ENCODE data around the gene CACNA2D2. TPM values are rescaled to one million over a fixed set of nuclear protein-coding genes. Genes with fewer than 3 reads are reported as not detected.

CACNA2D2 gene
- total and polyA plus RNA-seq, 2 donors (not counting 1 experiment from before 2014, with no cell fraction given) = 0.06 TPM; not detected in 1

GRCh38 chr3:50486219-50486888 lies 17.1 kb downstream of the CACNA2D2 start:
- no peak overlapping the region for H3K9ac ChIP-seq (ENCODE audit: insufficient read depth, low read length)
- no peaks in the 10 kb centered on the region for H3K79me2 ChIP-seq (ENCODE audit: control insufficient read depth, insufficient read depth, low read length)
- H3K36me3 ChIP-seq (ENCODE audit: control insufficient read depth, insufficient read depth, low read length) = no peaks in the 10 kb centered on the region
- H3K27me3 ChIP-seq (ENCODE audit: control insufficient read depth, insufficient read depth, low read length) = no peaks in the 10 kb centered on the region
- no peak overlapping the region for H3K4me3 ChIP-seq (replicated peaks in 1 of 4; ENCODE audit: control extremely low read depth in 1 of 4, insufficient read depth in 1 of 4, low read depth in 3 of 4, low read length in 4 of 4)
- no peak overlapping the region for H3K4me2 ChIP-seq (ENCODE audit: extremely low read depth, insufficient read depth, low read length)
- H3K4me1 ChIP-seq (ENCODE audit: control insufficient read depth, extremely low read depth, insufficient read depth, low read length) = no peaks in the 10 kb centered on the region
- no peak overlapping the region for H2AFZ ChIP-seq (ENCODE audit: low read length)
- no peaks in the 10 kb centered on the region for H3K9me3 ChIP-seq (ENCODE audit: control insufficient read depth, insufficient read depth, low read depth, low read length)
- peak in 1 of 2 donors; percentile 36 for DNase-seq (ENCODE audit: low read depth in 2 of 2)
- TF ChIP-seq CTCF (conservative IDR thresholded peaks at IDR 0.05 in 1 of 2, IDR thresholded peaks at IDR 0.05 in 1 of 2; ENCODE audit: low read depth in 1 of 2, low read length in 2 of 2) = no peak
- TF ChIP-seq EZH2 (IDR thresholded peaks at IDR 0.05; ENCODE audit: low read length, missing control alignments) = no peak
- H3K27ac ChIP-seq (ENCODE audit: insufficient read depth, low read length) = no peak overlapping the region
- H4K20me1 ChIP-seq (ENCODE audit: control insufficient read depth, extremely low read depth, insufficient read depth, low read length) = no peaks in the 10 kb centered on the region

GRCh38 chr3:50484722-50485121 lies 18.7 kb downstream of the CACNA2D2 start:
- H3K36me3 ChIP-seq (ENCODE audit: control insufficient read depth, insufficient read depth, low read length) = no peaks in the 10 kb centered on the region
- no peaks in the 10 kb centered on the region for H3K9me3 ChIP-seq (ENCODE audit: control insufficient read depth, insufficient read depth, low read depth, low read length)
- H3K27ac ChIP-seq (ENCODE audit: insufficient read depth, low read length) = no peak overlapping the region
- H4K20me1 ChIP-seq (ENCODE audit: control insufficient read depth, extremely low read depth, insufficient read depth, low read length) = no peaks in the 10 kb centered on the region
- DNase-seq (ENCODE audit: low read depth in 2 of 2) = no peak
- H3K4me3 ChIP-seq (replicated peaks in 1 of 4; ENCODE audit: control extremely low read depth in 1 of 4, insufficient read depth in 1 of 4, low read depth in 3 of 4, low read length in 4 of 4) = no peak overlapping the region
- TF ChIP-seq CTCF (conservative IDR thresholded peaks at IDR 0.05 in 1 of 2, IDR thresholded peaks at IDR 0.05 in 1 of 2; ENCODE audit: low read depth in 1 of 2, low read length in 2 of 2) (no peak), EZH2 (IDR thresholded peaks at IDR 0.05; ENCODE audit: low read length, missing control alignments) (no peak)
- H3K79me2 ChIP-seq (ENCODE audit: control insufficient read depth, insufficient read depth, low read length) = no peaks in the 10 kb centered on the region
- H3K4me2 ChIP-seq (ENCODE audit: extremely low read depth, insufficient read depth, low read length) = no peak overlapping the region
- H2AFZ ChIP-seq (ENCODE audit: low read length) = no peak overlapping the region
- H3K4me1 ChIP-seq (ENCODE audit: control insufficient read depth, extremely low read depth, insufficient read depth, low read length) = no peaks in the 10 kb centered on the region
- no peaks in the 10 kb centered on the region for H3K27me3 ChIP-seq (ENCODE audit: control insufficient read depth, insufficient read depth, low read length)
- no peak overlapping the region for H3K9ac ChIP-seq (ENCODE audit: insufficient read depth, low read length)

DNA sequence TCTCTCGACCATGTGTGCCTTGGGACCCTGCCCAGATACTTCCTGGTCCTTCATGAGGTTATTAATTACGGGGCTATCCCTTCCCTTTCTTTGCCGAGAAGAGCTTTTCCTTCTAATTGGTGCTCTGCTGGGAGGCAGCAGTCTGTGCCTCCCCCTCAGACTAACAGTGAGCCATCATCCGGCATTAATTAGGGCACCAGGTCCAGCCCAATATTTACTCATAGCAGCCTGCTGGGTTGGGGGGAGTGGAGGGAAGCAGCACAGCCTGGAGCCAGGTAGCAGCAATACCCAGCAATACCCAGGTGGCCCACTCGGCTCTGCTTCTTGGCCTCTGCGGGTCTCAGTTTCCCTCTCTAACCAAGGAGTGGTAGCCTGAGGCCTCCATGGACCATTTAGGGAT lies 20.1 kb downstream of the CACNA2D2 start:
- no peaks in the 10 kb centered on the region for H3K27me3 ChIP-seq (ENCODE audit: control insufficient read depth, insufficient read depth, low read length)
- H3K9ac ChIP-seq (ENCODE audit: insufficient read depth, low read length) = no peak overlapping the region
- no peaks in the 10 kb centered on the region for H3K36me3 ChIP-seq (ENCODE audit: control insufficient read depth, insufficient read depth, low read length)
- H4K20me1 ChIP-seq (ENCODE audit: control insufficient read depth, extremely low read depth, insufficient read depth, low read length) = no peaks in the 10 kb centered on the region
- no peak overlapping the region for H2AFZ ChIP-seq (ENCODE audit: low read length)
- no peak overlapping the region for H3K27ac ChIP-seq (ENCODE audit: insufficient read depth, low read length)
- TF ChIP-seq EZH2 (IDR thresholded peaks at IDR 0.05; ENCODE audit: low read length, missing control alignments) (no peak), CTCF (conservative IDR thresholded peaks at IDR 0.05 in 1 of 2, IDR thresholded peaks at IDR 0.05 in 1 of 2; ENCODE audit: low read depth in 1 of 2, low read length in 2 of 2) (no peak)
- no peaks in the 10 kb centered on the region for H3K9me3 ChIP-seq (ENCODE audit: control insufficient read depth, insufficient read depth, low read depth, low read length)
- H3K4me2 ChIP-seq (ENCODE audit: extremely low read depth, insufficient read depth, low read length) = no peak overlapping the region
- H3K79me2 ChIP-seq (ENCODE audit: control insufficient read depth, insufficient read depth, low read length) = no peaks in the 10 kb centered on the region
- no peak overlapping the region for H3K4me3 ChIP-seq (replicated peaks in 1 of 4; ENCODE audit: control extremely low read depth in 1 of 4, insufficient read depth in 1 of 4, low read depth in 3 of 4, low read length in 4 of 4)
- no peak for DNase-seq (ENCODE audit: low read depth in 2 of 2)
- no peaks in the 10 kb centered on the region for H3K4me1 ChIP-seq (ENCODE audit: control insufficient read depth, extremely low read depth, insufficient read depth, low read length)

Data from fibroblast of lung (primary cell).